K562 (cell line): ENCODE results near the gene GART. TPM values are rescaled to one million over a fixed set of nuclear protein-coding genes. Genes with fewer than 3 reads are reported as not detected.
A peak's percentile ranks its signal among the peaks of the same experiment; 100 is the strongest.

Experiments
- ARID2 ChIP-seq: fragments of 450-650 bp; IDR thresholded peaks from 2 replicates; pipeline ENCODE4 v1.6.1; 2017; ENCODE audit warnings: antibody characterized with exemption, mild to moderate bottlenecking
- ETV5 ChIP-seq: sonication (generic); formaldehyde crosslinking; IDR thresholded peaks from 2 replicates; pipeline ENCODE4 v1.4.0; 2020; ENCODE audit warnings: low read depth, mild to moderate bottlenecking, missing genetic modification reagents
- FOXJ2 ChIP-seq: fragments of 200-800 bp; sonication (Bioruptor generic); IDR thresholded peaks from 2 replicates; pipeline ENCODE4 v1.6.1; 2016; ENCODE audit warnings: missing genetic modification characterization, missing compliant biosample characterization
- GTF2A2 ChIP-seq: IDR thresholded peaks from 2 replicates; pipeline ENCODE4 v1.6.1; 2016; ENCODE audit warnings: mild to moderate bottlenecking, missing genetic modification characterization, missing compliant biosample characterization
- POLR2G ChIP-seq: fragments of 200-400 bp; formaldehyde crosslinking; IDR thresholded peaks from 2 replicates; pipeline ENCODE4 v1.6.1; 2017; ENCODE audit warnings: low read depth, mild to moderate bottlenecking, antibody characterized with exemption, low read length, moderate library complexity
- RB1 ChIP-seq: fragments of 450-650 bp; IDR thresholded peaks from 2 replicates; pipeline ENCODE4 v1.6.1; 2017; ENCODE audit warnings: low read depth, mild to moderate bottlenecking
- SREBF1 ChIP-seq: fragments of 150-350 bp; IDR thresholded peaks from 2 replicates; pipeline ENCODE4 v1.6.1; 2014; ENCODE audit warnings: antibody characterized with exemption, low read depth, low read length, borderline replicate concordance
- YY1 ChIP-seq, 3 experiments: IDR thresholded peaks; 2 replicates each; pipeline ENCODE4 v1.6.1; 2011; ENCODE audit warnings: low read length in 2 of 3, mild to moderate bottlenecking in 2 of 3, moderate library complexity in 2 of 3, borderline replicate concordance in 1 of 3, control low read depth in 1 of 3, low read depth in 1 of 3; ENCODE audit not compliant: insufficient read depth in 3 of 3, insufficient replicate concordance in 2 of 3, control insufficient read depth in 1 of 3, insufficient read length in 1 of 3; ENCODE audit errors: extremely low read depth in 1 of 3
- ZNF655 ChIP-seq: fragments of 250-450 bp; sonication (Bioruptor Pico); IDR thresholded peaks from 2 replicates; pipeline ENCODE4 v1.5.0; 2021
- ZSCAN29 ChIP-seq: fragments of 450-650 bp; IDR thresholded peaks from 2 replicates; pipeline ENCODE4 v1.6.1; 2017
- ZSCAN32 ChIP-seq: fragments of 450-650 bp; formaldehyde crosslinking; IDR thresholded peaks from 2 replicates; pipeline ENCODE4 v1.4.0; 2020; ENCODE audit warnings: mild to moderate bottlenecking, moderate library complexity
- polyA plus RNA-seq, 8 experiments: library from polyadenylated mRNA; depleted of rRNA in 4 of 8; stranded (reverse) in 5 of 8; unstranded in 3 of 8; fragments of >200 nt; fragmentation: Nextera tagmentation in 2 of 8; fragmentation: Illumina TruSeq in 1 of 8; extraction: Ambion mirVana in 2 of 8; extraction: Trizol in 1 of 8; gene quantifications; 2 replicates each; pipeline versions ENCODE4 v1.2.1 to v1.2.3, GENCODE V29; 2011 to 2014; ENCODE audit warnings: inconsistent platforms in 1 of 8, missing spikeins in 1 of 8
- total RNA-seq, 7 experiments: library from RNA; depleted of rRNA in 6 of 7; stranded (reverse); fragments of >200 nt in 6 of 7; fragmentation: Illumina TruSeq in 2 of 7; extraction: Trizol in 2 of 7; gene quantifications; 2 replicates each; pipeline versions ENCODE4 v1.2.1 to v1.2.3, GENCODE V29; 2011 to 2021; ENCODE audit warnings: low replicate concordance in 1 of 7
- TF ChIP-seq, protein P1 (sequence below): fragments of 450-650 bp; IDR thresholded peaks from 2 replicates; pipeline ENCODE4 v1.6.1; 2016
- TF ChIP-seq, protein P2 (sequence below), 2 experiments: fragments of 450-650 bp; conservative IDR thresholded peaks; 2 replicates each; pipeline ENCODE4 v1.6.1; 2017; ENCODE audit warnings: mild to moderate bottlenecking in 2 of 2, moderate library complexity in 2 of 2
- TF ChIP-seq, protein P3 (sequence below), 2 experiments: fragments of 200-800 bp in 1 of 2; sonication (Bioruptor generic) in 1 of 2; sonication (generic) in 1 of 2; formaldehyde crosslinking in 1 of 2; IDR thresholded peaks in 1 of 2; conservative IDR thresholded peaks in 1 of 2; 2 replicates each; pipeline versions ENCODE4 v1.5.0 to v1.6.1; 2016 to 2020; ENCODE audit warnings: missing compliant biosample characterization in 1 of 2, missing genetic modification characterization in 1 of 2, missing genetic modification reagents in 1 of 2
- TF ChIP-seq, protein P4 (sequence below): fragments of 150-350 bp; IDR thresholded peaks from 2 replicates; pipeline ENCODE4 v1.6.1; 2014; ENCODE audit warnings: low read depth, mild to moderate bottlenecking, low read length, borderline replicate concordance

GART gene
- total and polyA plus RNA-seq, 9 of the 15 experiments (the other 6 are each of a cell fraction or from before 2014, with no cell fraction given) = 141 to 429 (median 349) TPM

- TF ChIP-seq, protein P1, sequence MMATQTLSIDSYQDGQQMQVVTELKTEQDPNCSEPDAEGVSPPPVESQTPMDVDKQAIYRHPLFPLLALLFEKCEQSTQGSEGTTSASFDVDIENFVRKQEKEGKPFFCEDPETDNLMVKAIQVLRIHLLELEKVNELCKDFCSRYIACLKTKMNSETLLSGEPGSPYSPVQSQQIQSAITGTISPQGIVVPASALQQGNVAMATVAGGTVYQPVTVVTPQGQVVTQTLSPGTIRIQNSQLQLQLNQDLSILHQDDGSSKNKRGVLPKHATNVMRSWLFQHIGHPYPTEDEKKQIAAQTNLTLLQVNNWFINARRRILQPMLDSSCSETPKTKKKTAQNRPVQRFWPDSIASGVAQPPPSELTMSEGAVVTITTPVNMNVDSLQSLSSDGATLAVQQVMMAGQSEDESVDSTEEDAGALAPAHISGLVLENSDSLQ = peak; percentile 80
- TF ChIP-seq, protein P2, sequence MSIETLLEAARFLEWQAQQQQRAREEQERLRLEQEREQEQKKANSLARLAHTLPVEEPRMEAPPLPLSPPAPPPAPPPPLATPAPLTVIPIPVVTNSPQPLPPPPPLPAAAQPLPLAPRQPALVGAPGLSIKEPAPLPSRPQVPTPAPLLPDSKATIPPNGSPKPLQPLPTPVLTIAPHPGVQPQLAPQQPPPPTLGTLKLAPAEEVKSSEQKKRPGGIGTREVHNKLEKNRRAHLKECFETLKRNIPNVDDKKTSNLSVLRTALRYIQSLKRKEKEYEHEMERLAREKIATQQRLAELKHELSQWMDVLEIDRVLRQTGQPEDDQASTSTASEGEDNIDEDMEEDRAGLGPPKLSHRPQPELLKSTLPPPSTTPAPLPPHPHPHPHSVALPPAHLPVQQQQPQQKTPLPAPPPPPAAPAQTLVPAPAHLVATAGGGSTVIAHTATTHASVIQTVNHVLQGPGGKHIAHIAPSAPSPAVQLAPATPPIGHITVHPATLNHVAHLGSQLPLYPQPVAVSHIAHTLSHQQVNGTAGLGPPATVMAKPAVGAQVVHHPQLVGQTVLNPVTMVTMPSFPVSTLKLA (conservative IDR thresholded peaks at IDR 0.05) = peak in 1 of 2 experiments; percentile 18; a peak in 2 of 4 replicates
- TF ChIP-seq SREBF1 (no peak), RB1 (peak; percentile 61), ZNF655 (no peak), ARID2 (no peak), YY1 (IDR thresholded peaks at IDR 0.05; ENCODE audit: borderline replicate concordance in 1 of 3, control insufficient read depth in 1 of 3, extremely low read depth in 1 of 3, insufficient read depth in 3 of 3, insufficient read length in 1 of 3, insufficient replicate concordance in 2 of 3, low read depth in 1 of 3, low read length in 2 of 3) (peak; percentile 97 to 99 (median 98)), POLR2G (peak; percentile 80), ZSCAN32 (CRISPR knock-in tag) (0 out of 2 replicates have a peak, but pooled peaks have one; percentile 43), ETV5 (CRISPR knock-in tag) (peak; percentile 60), FOXJ2 (tag) (peak; percentile 32; the same call in 1 of the 2 replicates), GTF2A2 (tag) (0 out of 2 replicates have a peak, but pooled peaks have one; percentile 13), ZSCAN29 (no peak)
- TF ChIP-seq, protein P3, sequence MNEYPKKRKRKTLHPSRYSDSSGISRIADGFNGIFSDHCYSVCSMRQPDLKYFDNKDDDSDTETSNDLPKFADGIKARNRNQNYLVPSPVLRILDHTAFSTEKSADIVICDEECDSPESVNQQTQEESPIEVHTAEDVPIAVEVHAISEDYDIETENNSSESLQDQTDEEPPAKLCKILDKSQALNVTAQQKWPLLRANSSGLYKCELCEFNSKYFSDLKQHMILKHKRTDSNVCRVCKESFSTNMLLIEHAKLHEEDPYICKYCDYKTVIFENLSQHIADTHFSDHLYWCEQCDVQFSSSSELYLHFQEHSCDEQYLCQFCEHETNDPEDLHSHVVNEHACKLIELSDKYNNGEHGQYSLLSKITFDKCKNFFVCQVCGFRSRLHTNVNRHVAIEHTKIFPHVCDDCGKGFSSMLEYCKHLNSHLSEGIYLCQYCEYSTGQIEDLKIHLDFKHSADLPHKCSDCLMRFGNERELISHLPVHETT (CRISPR knock-in tag; conservative IDR thresholded peaks at IDR 0.05 in 1 of 2, IDR thresholded peaks at IDR 0.05 in 1 of 2) = peak in 1 of 2 experiments; percentile 93; a peak in 2 of 4 replicates
- TF ChIP-seq, protein P4, sequence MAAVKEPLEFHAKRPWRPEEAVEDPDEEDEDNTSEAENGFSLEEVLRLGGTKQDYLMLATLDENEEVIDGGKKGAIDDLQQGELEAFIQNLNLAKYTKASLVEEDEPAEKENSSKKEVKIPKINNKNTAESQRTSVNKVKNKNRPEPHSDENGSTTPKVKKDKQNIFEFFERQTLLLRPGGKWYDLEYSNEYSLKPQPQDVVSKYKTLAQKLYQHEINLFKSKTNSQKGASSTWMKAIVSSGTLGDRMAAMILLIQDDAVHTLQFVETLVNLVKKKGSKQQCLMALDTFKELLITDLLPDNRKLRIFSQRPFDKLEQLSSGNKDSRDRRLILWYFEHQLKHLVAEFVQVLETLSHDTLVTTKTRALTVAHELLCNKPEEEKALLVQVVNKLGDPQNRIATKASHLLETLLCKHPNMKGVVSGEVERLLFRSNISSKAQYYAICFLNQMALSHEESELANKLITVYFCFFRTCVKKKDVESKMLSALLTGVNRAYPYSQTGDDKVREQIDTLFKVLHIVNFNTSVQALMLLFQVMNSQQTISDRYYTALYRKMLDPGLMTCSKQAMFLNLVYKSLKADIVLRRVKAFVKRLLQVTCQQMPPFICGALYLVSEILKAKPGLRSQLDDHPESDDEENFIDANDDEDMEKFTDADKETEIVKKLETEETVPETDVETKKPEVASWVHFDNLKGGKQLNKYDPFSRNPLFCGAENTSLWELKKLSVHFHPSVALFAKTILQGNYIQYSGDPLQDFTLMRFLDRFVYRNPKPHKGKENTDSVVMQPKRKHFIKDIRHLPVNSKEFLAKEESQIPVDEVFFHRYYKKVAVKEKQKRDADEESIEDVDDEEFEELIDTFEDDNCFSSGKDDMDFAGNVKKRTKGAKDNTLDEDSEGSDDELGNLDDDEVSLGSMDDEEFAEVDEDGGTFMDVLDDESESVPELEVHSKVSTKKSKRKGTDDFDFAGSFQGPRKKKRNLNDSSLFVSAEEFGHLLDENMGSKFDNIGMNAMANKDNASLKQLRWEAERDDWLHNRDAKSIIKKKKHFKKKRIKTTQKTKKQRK = no peak
These were observed 955 bp upstream of the GART start, which contains the start of gene SON (continued) for GRCh38 chr21:33542640-33543504.
